IMR-90 (cell line): ENCODE results near the gene SLC48A1. TPM values are rescaled to one million over a fixed set of nuclear protein-coding genes. Genes with fewer than 3 reads are reported as not detected.

Source experiments
- ATAC-seq: fragments of 200-7000 bp; cut with Tn5 transposase; 2 replicates; pipeline ENCODE4 v1.9.1; 2020; ENCODE audit warnings: low read depth, mild to moderate bottlenecking, moderate library complexity
- BruUV-seq: library from RNA; stranded (reverse); fragments of 400-500 nt; replicated peaks from 2 replicates; lab custom pipeline; 2021; lab: Mats Ljungman, UMichigan
- CTCF ChIA-PET: fragments of 300-600 bp; formaldehyde crosslinking; extraction: SDS; loops from one replicate; lab custom pipeline; 2021; ENCODE audit warnings: antibody characterized with exemption; lab: Yijun Ruan, JAX
- POLR2A ChIA-PET: fragments of 300-600 bp; sonication (Branson Sonifier 250); formaldehyde crosslinking; loops from one replicate; lab custom pipeline; 2022; ENCODE audit warnings: antibody characterized with exemption; ENCODE audit not compliant: unreplicated experiment; lab: Charles Lee
- DNase-seq: peaks from one replicate; pipeline ENCODE4 v3.0.0; 2013
- H2AFZ ChIP-seq: replicated peaks from 2 replicates; pipeline ENCODE3; 2013; ENCODE audit warnings: low read length, mild to moderate bottlenecking; ENCODE audit not compliant: poor library complexity
- H2AK5ac ChIP-seq: 2 replicates; pipeline ENCODE4 v1.6.1; 2013; ENCODE audit warnings: low read depth, low read length, inconsistent platforms
- H2AK9ac ChIP-seq: replicated peaks from 2 replicates; pipeline ENCODE3; 2013; ENCODE audit warnings: mild to moderate bottlenecking, low read depth, low read length, moderate library complexity; ENCODE audit not compliant: poor library complexity
- H2BK120ac ChIP-seq: 2 replicates; pipeline ENCODE4 v1.6.1; 2013; ENCODE audit warnings: low read depth, low read length, inconsistent platforms
- H2BK15ac ChIP-seq: 3 replicates; pipeline ENCODE4 v1.6.1; 2013; ENCODE audit warnings: low read depth, low read length, inconsistent platforms
- H2BK20ac ChIP-seq: 2 replicates; pipeline ENCODE4 v1.6.1; 2013; ENCODE audit warnings: low read depth, mild to moderate bottlenecking, inconsistent platforms, low read length, moderate library complexity
- H2BK5ac ChIP-seq: 2 replicates; pipeline ENCODE4 v1.6.1; 2013; ENCODE audit warnings: mild to moderate bottlenecking, low read depth, low read length, inconsistent platforms; ENCODE audit not compliant: poor library complexity, severe bottlenecking
- H3K14ac ChIP-seq: replicated peaks from 2 replicates; pipeline ENCODE4 v1.6.1; 2013; ENCODE audit warnings: low read depth, low read length, inconsistent platforms
- H3K18ac ChIP-seq: 2 replicates; pipeline ENCODE4 v1.6.1; 2013; ENCODE audit warnings: low read depth, low read length, control low read depth
- H3K23ac ChIP-seq: 2 replicates; pipeline ENCODE4 v1.6.1; 2013; ENCODE audit warnings: low read depth, low read length, inconsistent platforms
- H3K27ac ChIP-seq: 2 replicates; pipeline ENCODE4 v1.5.1; 2013; ENCODE audit warnings: mild to moderate bottlenecking, control low read depth, low read length; ENCODE audit not compliant: insufficient read depth
- H3K27me3 ChIP-seq: 2 replicates; pipeline ENCODE4 v1.6.1; 2013; ENCODE audit warnings: low read length; ENCODE audit not compliant: control insufficient read depth, insufficient read depth
- H3K36me3 ChIP-seq: 2 replicates; pipeline ENCODE4 v1.6.1; 2013; ENCODE audit warnings: low read length, mixed read lengths; ENCODE audit not compliant: control insufficient read depth, insufficient read depth
- H3K4ac ChIP-seq: 2 replicates; pipeline ENCODE4 v1.6.1; 2013; ENCODE audit warnings: low read depth, low read length, inconsistent platforms
- H3K4me1 ChIP-seq: 2 replicates; pipeline ENCODE4 v1.6.1; 2013; ENCODE audit warnings: low read length, mixed read lengths; ENCODE audit not compliant: control insufficient read depth, insufficient read depth
- H3K4me2 ChIP-seq: 2 replicates; pipeline ENCODE4 v1.6.1; 2013; ENCODE audit warnings: low read depth, mild to moderate bottlenecking, control low read depth, low read length, moderate library complexity
- H3K4me3 ChIP-seq: 2 replicates; pipeline ENCODE4 v1.5.1; 2013; ENCODE audit warnings: low read depth, mild to moderate bottlenecking, control low read depth, low read length, moderate library complexity; ENCODE audit not compliant: insufficient read depth
- H3K56ac ChIP-seq: 2 replicates; pipeline ENCODE4 v1.6.1; 2013; ENCODE audit warnings: low read length, inconsistent platforms; ENCODE audit not compliant: insufficient read depth; ENCODE audit errors: extremely low read depth
- H3K79me1 ChIP-seq, 2 experiments: 2 replicates each; pipeline ENCODE4 v1.6.1; 2013; ENCODE audit warnings: low read length in 2 of 2, inconsistent platforms in 1 of 2, low read depth in 1 of 2
- H3K9ac ChIP-seq: 2 replicates; pipeline ENCODE4 v1.6.1; 2013; ENCODE audit warnings: low read depth, low read length, control low read depth
- H3K9me1 ChIP-seq: 2 replicates; pipeline ENCODE4 v1.6.1; 2013; ENCODE audit warnings: low read length, inconsistent platforms; ENCODE audit not compliant: insufficient read depth
- H3K9me3 ChIP-seq: 2 replicates; pipeline ENCODE4 v1.6.1; 2013; ENCODE audit warnings: low read length; ENCODE audit not compliant: control insufficient read depth, insufficient read depth
- H4K20me1 ChIP-seq: 2 replicates; pipeline ENCODE4 v1.6.1; 2013; ENCODE audit warnings: low read length, inconsistent platforms; ENCODE audit not compliant: insufficient read depth
- H4K5ac ChIP-seq: 2 replicates; pipeline ENCODE4 v1.6.1; 2013; ENCODE audit warnings: mild to moderate bottlenecking, low read depth, low read length, control low read depth
- H4K8ac ChIP-seq, 2 experiments: 2 replicates each; pipeline ENCODE4 v1.6.1; 2013; ENCODE audit warnings: low read depth in 2 of 2, low read length in 2 of 2, control low read depth in 1 of 2, inconsistent platforms in 1 of 2
- H4K91ac ChIP-seq: 2 replicates; pipeline ENCODE4 v1.6.1; 2013; ENCODE audit warnings: low read depth, low read length, inconsistent platforms; ENCODE audit not compliant: insufficient read depth
- ELK1 ChIP-seq: fragments of 150-350 bp; IDR thresholded peaks from 2 replicates; pipeline ENCODE4 v1.6.1; 2016; ENCODE audit warnings: low read depth, mild to moderate bottlenecking, low read length, moderate library complexity, borderline replicate concordance
- FOS ChIP-seq: fragments of 150-350 bp; IDR thresholded peaks from 2 replicates; pipeline ENCODE4 v1.6.1; 2016; ENCODE audit warnings: low read depth, low read length
- MXI1 ChIP-seq: IDR thresholded peaks from 2 replicates; pipeline ENCODE4 v1.6.1; 2012; ENCODE audit warnings: low read depth, mild to moderate bottlenecking, low read length, moderate library complexity, borderline replicate concordance
- NFE2L2 ChIP-seq: fragments of 150-350 bp; IDR thresholded peaks from 2 replicates; pipeline ENCODE4 v1.6.1; 2016; ENCODE audit warnings: low read depth, mild to moderate bottlenecking, low read length
- POLR2A ChIP-seq: IDR thresholded peaks from 2 replicates; pipeline ENCODE4 v1.6.1; 2012; ENCODE audit warnings: mild to moderate bottlenecking, low read depth, low read length
- RAD21 ChIP-seq: IDR thresholded peaks from 2 replicates; pipeline ENCODE4 v1.6.1; 2012; ENCODE audit warnings: low read length, improper control_type of control experiment
- RCOR1 ChIP-seq: IDR thresholded peaks from 2 replicates; pipeline ENCODE4 v1.6.1; 2012; ENCODE audit warnings: mild to moderate bottlenecking, low read length, improper control_type of control experiment; ENCODE audit not compliant: insufficient replicate concordance
- WGBS, 2 experiments: methylation state at CpG; one replicate each; pipeline versions ENCODE4 v1.1.5 to v1.1.7; 2013; ENCODE audit warnings: missing lambda C conversion rate in 2 of 2; ENCODE audit not compliant: insufficient read length in 1 of 2; ENCODE audit errors: extremely low coverage in 2 of 2; 5-methylcytosine and 5-hydroxymethylcytosine counted together
- dilution Hi-C: fragments of 300-500 bp; cut with HindIII; formaldehyde crosslinking; loops from one replicate; pipeline ENCODE4 v1.14.3; 2018; ENCODE audit warnings: low sequenced_read_pairs; ENCODE audit not compliant: unreplicated experiment
- in situ Hi-C: fragments of 300-500 bp; cut with MboI; formaldehyde crosslinking; loops from 3 replicates; pipeline ENCODE4 v1.14.3; 2019; ENCODE audit warnings: low sequenced_read_pairs, inconsistent platforms, mixed read lengths
- intact Hi-C: fragments of 100-400 bp; cut with micrococcal nuclease; formaldehyde crosslinking; loops from 2 replicates; pipeline ENCODE4 v1.10.0; 2022
- polyA plus RNA-seq, 3 experiments: library from polyadenylated mRNA; depleted of rRNA; stranded (reverse); fragments of >200 nt; gene quantifications; 2 replicates each; pipeline ENCODE4 v1.2.3, GENCODE V29; 2012; ENCODE audit warnings: low replicate concordance in 1 of 3
- total RNA-seq: library from RNA; depleted of rRNA; stranded (reverse); fragments of >200 nt; gene quantifications from 2 replicates; pipeline ENCODE4 v1.2.3, GENCODE V29; 2012
- TF ChIP-seq, protein P1 (sequence below): fragments of 150-350 bp; IDR thresholded peaks from 2 replicates; pipeline ENCODE4 v1.6.1; 2017; ENCODE audit warnings: mild to moderate bottlenecking, antibody characterized with exemption, low read length, low read depth
- TF ChIP-seq, protein P2 (sequence below): conservative IDR thresholded peaks from 2 replicates; pipeline ENCODE4 v1.5.1; 2012; ENCODE audit warnings: mild to moderate bottlenecking, low read depth, low read length, improper control_type of control experiment

The SLC48A1 gene
- total and polyA plus RNA-seq, 2 of the 4 experiments (the other 2 are of a cell fraction), result 4.8 to 5.9 TPM

DNA sequence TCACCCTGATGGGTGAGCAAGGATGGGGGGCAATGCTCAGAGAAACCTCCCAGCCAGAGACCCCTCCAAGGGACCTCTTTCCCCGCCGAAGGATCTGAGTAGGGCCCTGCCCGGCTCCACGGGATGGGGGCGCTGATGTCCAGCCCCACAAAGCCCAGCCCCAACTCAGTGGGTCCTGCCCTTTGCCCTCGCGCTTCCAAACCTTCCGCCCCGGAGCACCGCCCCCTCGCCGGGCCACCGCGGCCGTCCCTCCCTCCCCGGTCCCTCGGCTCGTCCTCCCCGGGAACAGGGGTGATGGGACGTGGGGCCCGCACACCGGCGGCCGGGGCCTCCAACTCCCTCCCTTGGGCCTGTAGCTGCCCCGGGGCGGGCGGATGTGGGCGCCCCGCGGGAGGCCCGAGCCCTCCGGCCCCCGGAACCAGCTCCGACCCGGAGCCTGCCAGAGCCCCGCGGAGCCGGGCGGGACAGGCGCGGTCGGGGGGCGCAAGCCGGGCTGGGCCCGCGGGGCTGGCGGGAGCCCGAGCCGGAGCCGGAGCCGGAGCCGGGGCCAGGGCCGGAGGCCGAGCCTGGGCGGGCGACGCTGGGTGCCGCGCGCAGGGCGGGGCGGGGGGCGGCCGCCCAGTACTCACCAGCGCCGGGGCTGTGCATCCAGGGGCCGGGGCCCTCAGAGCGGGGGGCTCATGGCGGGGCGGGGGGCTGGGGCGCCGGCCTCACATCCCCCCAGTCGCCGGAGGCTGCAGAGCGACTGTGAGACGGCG lies 46.3 kb downstream of the SLC48A1 start (continued):
- TF ChIP-seq, protein P1, sequence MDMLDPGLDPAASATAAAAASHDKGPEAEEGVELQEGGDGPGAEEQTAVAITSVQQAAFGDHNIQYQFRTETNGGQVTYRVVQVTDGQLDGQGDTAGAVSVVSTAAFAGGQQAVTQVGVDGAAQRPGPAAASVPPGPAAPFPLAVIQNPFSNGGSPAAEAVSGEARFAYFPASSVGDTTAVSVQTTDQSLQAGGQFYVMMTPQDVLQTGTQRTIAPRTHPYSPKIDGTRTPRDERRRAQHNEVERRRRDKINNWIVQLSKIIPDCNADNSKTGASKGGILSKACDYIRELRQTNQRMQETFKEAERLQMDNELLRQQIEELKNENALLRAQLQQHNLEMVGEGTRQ, result no peak

GRCh38 chr12:47819896-47820630 lies 47.0 kb downstream of the SLC48A1 start, which contains the start of gene HDAC7:
Gene HDAC7, minus strand, starts transcription at chr12:47819903. Its CDS starts 118 bp downstream, at chr12:47819785.
- Histone ChIP-seq H3K23ac (peak within 1 kb of the TSS; percentile 100), H3K9me3 (no peaks in the 10 kb centered on the region), H4K20me1 (peaks cover 38% of the 10 kb centered on the region), H3K56ac (peak within 1 kb of the TSS; percentile 96), H4K5ac (peak within 1 kb of the TSS; percentile 99), H3K18ac (peak within 1 kb of the TSS; percentile 97), H3K14ac (peak within 1 kb of the TSS; percentile 99), H2AK5ac (peak within 1 kb of the TSS; percentile 100), H2BK20ac (peak within 1 kb of the TSS; percentile 86), H3K9ac (peak within 1 kb of the TSS; percentile 99), H3K4me1 (peaks cover 37% of the 10 kb centered on the region), H4K8ac (peak within 1 kb of the TSS; percentile 99 to 100), H2AFZ (peak within 1 kb of the TSS; percentile 88), H2AK9ac (peak within 1 kb of the TSS; percentile 100), H3K79me1 (peaks cover 0 to 34% of the 10 kb centered on the region in 2 experiments; a peak in 2 of 4 replicates), H2BK15ac (peak within 1 kb of the TSS; percentile 99; the same call in 2 of the 3 replicates), H3K36me3 (no peaks in the 10 kb centered on the region), H2BK5ac (peak within 1 kb of the TSS; percentile 99), H3K27me3 (no peaks in the 10 kb centered on the region), H3K4me3 (peak within 1 kb of the TSS; percentile 91), H3K27ac (peak within 1 kb of the TSS; percentile 99), H3K4me2 (peak within 1 kb of the TSS; percentile 97), H4K91ac (peak within 1 kb of the TSS; percentile 99), H2BK120ac (peak within 1 kb of the TSS; percentile 99), H3K4ac (peak within 1 kb of the TSS; percentile 99), H3K9me1 (peaks cover 20% of the 10 kb centered on the region)
- ATAC-seq (peak; percentile 53), DNase-seq (peak; percentile 72)
- ChIA-PET CTCF (interaction anchor here (1.0 kb wide), 2 partner anchors 12 to 18 kb away, joined by 3 read pairs; no protein-coding TSS in a partner anchor), POLR2A (interaction anchor here (0.7 to 1.2 kb wide), 2 partner anchors 12 to 16 kb away, joined by 3 to 4 read pairs; no protein-coding TSS in a partner anchor)
- BruUV-seq, result no TSS peak
- WGBS, 2 experiments, result 3% methylated on average over 28 of the region's 58 CpGs; no CpG with 5 or more reads in 1 of the 2 experiments
- dilution Hi-C loops (no loop called here), intact Hi-C loops (loop anchor here (1.0 to 2.0 kb wide), 2 partner anchors 19 to 129 kb away; no protein-coding TSS in a partner anchor), in situ Hi-C loops (no loop called here)
- TF ChIP-seq POLR2A (no peak; the same call in 1 of the 2 replicates), FOS (no peak), RAD21 (peak; percentile 8; the same call in 1 of the 2 replicates), NFE2L2 (no peak), ELK1 (no peak), MXI1 (peak; percentile 49; the same call in 1 of the 2 replicates), RCOR1 (no peak)
- TF ChIP-seq, protein P2, sequence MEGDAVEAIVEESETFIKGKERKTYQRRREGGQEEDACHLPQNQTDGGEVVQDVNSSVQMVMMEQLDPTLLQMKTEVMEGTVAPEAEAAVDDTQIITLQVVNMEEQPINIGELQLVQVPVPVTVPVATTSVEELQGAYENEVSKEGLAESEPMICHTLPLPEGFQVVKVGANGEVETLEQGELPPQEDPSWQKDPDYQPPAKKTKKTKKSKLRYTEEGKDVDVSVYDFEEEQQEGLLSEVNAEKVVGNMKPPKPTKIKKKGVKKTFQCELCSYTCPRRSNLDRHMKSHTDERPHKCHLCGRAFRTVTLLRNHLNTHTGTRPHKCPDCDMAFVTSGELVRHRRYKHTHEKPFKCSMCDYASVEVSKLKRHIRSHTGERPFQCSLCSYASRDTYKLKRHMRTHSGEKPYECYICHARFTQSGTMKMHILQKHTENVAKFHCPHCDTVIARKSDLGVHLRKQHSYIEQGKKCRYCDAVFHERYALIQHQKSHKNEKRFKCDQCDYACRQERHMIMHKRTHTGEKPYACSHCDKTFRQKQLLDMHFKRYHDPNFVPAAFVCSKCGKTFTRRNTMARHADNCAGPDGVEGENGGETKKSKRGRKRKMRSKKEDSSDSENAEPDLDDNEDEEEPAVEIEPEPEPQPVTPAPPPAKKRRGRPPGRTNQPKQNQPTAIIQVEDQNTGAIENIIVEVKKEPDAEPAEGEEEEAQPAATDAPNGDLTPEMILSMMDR, result no peak
